GM19467 (cell line): ENCODE results near the gene RASA3.

ENCODE experiments used
- ATAC-seq: cut with Tn5 transposase; IDR thresholded peaks from one replicate; pipeline ENCODE4 v1.9.1; 2021; ENCODE audit warnings: mild to moderate bottlenecking, moderate library complexity; ENCODE audit not compliant: unreplicated experiment

The RASA3 gene

GRCh38 chr13:113929628-113930615 lies 202.5 kb downstream of the RASA3 start:
- no peak for ATAC-seq

- ATAC-seq: no peak
Measured at GRCh38 chr13:113928685-113929627, 203.5 kb downstream of the RASA3 start.
